ENCODE measurements around the gene SEMA3A.

- TF ChIP-seq CTCF (IDR thresholded peaks at IDR 0.05) (no peak), POLR2A (IDR thresholded peaks at IDR 0.05) (no peak)
Observed at GRCh38 chr7:84055904-84056605, 138.5 kb downstream of the SEMA3A start.

Data from esophagus squamous epithelium (tissue), 4 donors.